Endothelial cell of umbilical vein (primary cell): ENCODE results near the gene DGKB. TPM values are rescaled to one million over a fixed set of nuclear protein-coding genes. Genes with fewer than 3 reads are reported as not detected.

ENCODE experiments used
- BruUV-seq: library from RNA; stranded (reverse); fragments of 400-500 nt; replicated peaks from 2 replicates; lab custom pipeline; 2021; lab: Mats Ljungman, UMichigan
- CTCF ChIA-PET: fragments of 300-600, 350-600 bp; sonication (Branson Sonifier 250); formaldehyde crosslinking; loops from one replicate; lab custom pipeline; 2021; ENCODE audit warnings: antibody characterized with exemption, inconsistent platforms; lab: Charles Lee
- POLR2A ChIA-PET: fragments of 300-600, 350-600 bp; sonication (Branson Sonifier 250); formaldehyde crosslinking; loops from one replicate; lab custom pipeline; 2021; ENCODE audit warnings: antibody characterized with exemption, inconsistent platforms; lab: Charles Lee
- DNase-seq: peaks from one replicate; pipeline ENCODE4 v3.0.0-alpha.2; 2011; ENCODE audit warnings: low read depth, low spot score
- FAIRE-seq: peaks from 2 replicates; lab custom pipeline; 2011; peaks lifted over from hg19 to GRCh38; lab: Jason Lieb, UNC
- H2AFZ ChIP-seq: 2 replicates; pipeline ENCODE4 v1.6.0; 2012; ENCODE audit warnings: low read depth, low read length, control low read depth, inconsistent platforms
- H3K27ac ChIP-seq: 2 replicates; pipeline ENCODE4 v1.5.1; 2011; ENCODE audit warnings: low read depth, mild to moderate bottlenecking, control low read depth, low read length, moderate library complexity; ENCODE audit not compliant: insufficient read depth
- H3K27me3 ChIP-seq, 2 experiments: 2 replicates each; pipeline versions ENCODE4 v1.6.0 to v1.6.1; 2011; ENCODE audit warnings: low read length in 2 of 2, mixed read lengths in 1 of 2; ENCODE audit not compliant: control insufficient read depth in 2 of 2, insufficient read depth in 2 of 2
- H3K36me3 ChIP-seq, 2 experiments: 2 replicates in 1 of 2; 3 replicates in 1 of 2; pipeline ENCODE4 v1.5.1; 2011; ENCODE audit warnings: low read length in 2 of 2, mild to moderate bottlenecking in 1 of 2, moderate library complexity in 1 of 2; ENCODE audit not compliant: control insufficient read depth in 2 of 2, insufficient read depth in 2 of 2; ENCODE audit errors: extremely low read depth in 1 of 2
- H3K4me1 ChIP-seq: 3 replicates; pipeline ENCODE4 v1.5.1; 2011; ENCODE audit warnings: mild to moderate bottlenecking, low read length; ENCODE audit not compliant: control insufficient read depth, insufficient read depth; ENCODE audit errors: extremely low read depth
- H3K4me2 ChIP-seq: 2 replicates; pipeline ENCODE4 v1.6.1; 2011; ENCODE audit warnings: low read length, control low read depth, mixed read lengths; ENCODE audit not compliant: insufficient read depth
- H3K4me3 ChIP-seq, 3 experiments: fragments of 200-600 bp in 1 of 3; sonication (generic), shearing (Covaris generic) in 1 of 3; replicated peaks in 1 of 3; 2 replicates each; pipeline ENCODE4 v1.5.1; 2011 to 2016; ENCODE audit warnings: control low read depth in 3 of 3, low read length in 3 of 3, mild to moderate bottlenecking in 2 of 3, inconsistent platforms in 1 of 3, low read depth in 1 of 3, moderate library complexity in 1 of 3; ENCODE audit not compliant: insufficient read depth in 1 of 3
- H3K79me2 ChIP-seq: 2 replicates; pipeline ENCODE4 v1.6.0; 2012; ENCODE audit warnings: low read length, inconsistent platforms; ENCODE audit not compliant: control insufficient read depth, insufficient read depth
- H3K9ac ChIP-seq: replicated peaks from 2 replicates; pipeline ENCODE3; 2011; ENCODE audit warnings: low read length, control low read depth; ENCODE audit not compliant: insufficient read depth; ENCODE audit errors: extremely low read depth
- H3K9me1 ChIP-seq: replicated peaks from 3 replicates; pipeline ENCODE4 v1.6.0; 2011; ENCODE audit warnings: mild to moderate bottlenecking, low read length; ENCODE audit not compliant: control insufficient read depth, insufficient read depth; ENCODE audit errors: extremely low read depth
- H3K9me3 ChIP-seq: replicated peaks from 2 replicates; pipeline ENCODE4 v1.5.1; 2012; ENCODE audit warnings: low read length, inconsistent platforms; ENCODE audit not compliant: control insufficient read depth, insufficient read depth
- H4K20me1 ChIP-seq: replicated peaks from 2 replicates; pipeline ENCODE3; 2011; ENCODE audit warnings: mild to moderate bottlenecking, low read length; ENCODE audit not compliant: control insufficient read depth, insufficient read depth; ENCODE audit errors: extremely low read depth
- CTCF ChIP-seq, 2 donors: IDR thresholded peaks; 1 replicate in 1 of 2; 2 replicates in 1 of 2; pipeline ENCODE4 v1.5.1; 2011; ENCODE audit warnings: low read length in 2 of 2, mild to moderate bottlenecking in 2 of 2, moderate library complexity in 2 of 2, control low read depth in 1 of 2, inconsistent platforms in 1 of 2, low read depth in 1 of 2; ENCODE audit not compliant: insufficient read depth in 1 of 2; ENCODE audit errors: extremely low read depth in 1 of 2
- EZH2 ChIP-seq: IDR thresholded peaks from 2 replicates; pipeline ENCODE4 v1.6.1; 2012; ENCODE audit warnings: borderline replicate concordance, low read depth, mild to moderate bottlenecking, moderate library complexity, low read length, inconsistent platforms; ENCODE audit not compliant: severe bottlenecking
- FOS ChIP-seq: IDR thresholded peaks from 2 replicates; pipeline ENCODE4 v1.6.1; 2011; ENCODE audit warnings: mild to moderate bottlenecking, low read length, moderate library complexity, borderline replicate concordance; ENCODE audit not compliant: insufficient read depth
- GATA2 ChIP-seq: IDR thresholded peaks from 2 replicates; pipeline ENCODE4 v1.7.0; 2011; ENCODE audit warnings: low read depth, mild to moderate bottlenecking, moderate library complexity, mixed read lengths, low read length; ENCODE audit not compliant: insufficient read length, insufficient read depth
- JUN ChIP-seq: IDR thresholded peaks from 2 replicates; pipeline ENCODE4 v1.6.1; 2011; ENCODE audit warnings: borderline replicate concordance, low read depth; ENCODE audit not compliant: insufficient read length, insufficient read depth
- MAX ChIP-seq: IDR thresholded peaks from 2 replicates; pipeline ENCODE4 v1.6.1; 2011; ENCODE audit not compliant: insufficient read depth, insufficient read length
- MYC ChIP-seq: IDR thresholded peaks from one replicate; pipeline ENCODE4 v1.6.1; 2011; ENCODE audit warnings: mild to moderate bottlenecking, low read depth, low read length
- POLR2A ChIP-seq: IDR thresholded peaks from 2 replicates; pipeline ENCODE4 v1.6.1; 2012; ENCODE audit warnings: low read depth, mild to moderate bottlenecking, control low read depth, low read length
- POLR2AphosphoS5 ChIP-seq: IDR thresholded peaks from 2 replicates; pipeline ENCODE4 v1.6.1; 2012; ENCODE audit warnings: low read depth, mild to moderate bottlenecking, control low read depth, low read length, moderate library complexity; ENCODE audit not compliant: insufficient read depth
- dilution Hi-C: fragments of 300-500 bp; cut with MboI; formaldehyde crosslinking; loops from one replicate; pipeline ENCODE4 v1.15.0; 2019; ENCODE audit warnings: low sequenced_read_pairs; ENCODE audit not compliant: extremely low pct_ligation_motif_present
- intact Hi-C: fragments of 100-400 bp; cut with micrococcal nuclease; formaldehyde crosslinking; loops from one replicate; pipeline ENCODE4 v1.10.0; 2022
- polyA plus RNA-seq, 4 experiments: library from polyadenylated mRNA; depleted of rRNA in 3 of 4; stranded (reverse) in 3 of 4; unstranded in 1 of 4; fragments of >200 nt; gene quantifications; 2 replicates each; pipeline versions ENCODE4 v1.2.1 to v1.2.3, GENCODE V29; 2011 to 2012; ENCODE audit warnings: missing spikeins in 1 of 4
- total RNA-seq: library from RNA; stranded (reverse); gene quantifications from 2 replicates; pipeline ENCODE4 v1.2.3, GENCODE V29; 2021

The DGKB gene
- total and polyA plus RNA-seq, 2 donors (not counting 3 experiments of a cell fraction or from before 2014, with no cell fraction given) = not detected

- no TSS peak for BruUV-seq
- FAIRE-seq (no peak), DNase-seq (no peak)
- Histone ChIP-seq H3K4me2 (no peak overlapping the region), H3K79me2 (no peaks in the 10 kb centered on the region), H3K4me3 (no peak overlapping the region), H3K9me1 (no peaks in the 10 kb centered on the region), H4K20me1 (no peaks in the 10 kb centered on the region), H3K27me3 (no peaks in the 10 kb centered on the region), H3K4me1 (no peaks in the 10 kb centered on the region), H2AFZ (no peak overlapping the region), H3K27ac (no peak overlapping the region), H3K36me3 (no peaks in the 10 kb centered on the region), H3K9ac (no peak overlapping the region), H3K9me3 (no peaks in the 10 kb centered on the region)
- POLR2A ChIA-PET = interaction anchor here (0.6 kb wide), 1 partner anchor 1687 kb away, joined by 3 read pairs; no protein-coding TSS in a partner anchor
- TF ChIP-seq MYC (no peak), CTCF (IDR thresholded peaks at IDR 0.05; ENCODE audit: extremely low read depth in 1 of 2, insufficient read depth in 1 of 2, low read depth in 1 of 2, low read length in 2 of 2) (no peak), GATA2 (no peak), MAX (no peak), POLR2A (no peak), EZH2 (no peak), FOS (no peak), POLR2AphosphoS5 (no peak), JUN (no peak)
- intact Hi-C loops = loop anchor here (1.0 kb wide), 1 partner anchor 319 kb away; no protein-coding TSS in a partner anchor
- dilution Hi-C loops = no loop called here
- CTCF ChIA-PET = interaction anchor here (0.6 to 1.0 kb wide), 7 partner anchors 10 to 1867 kb away, joined by 3 to 22 read pairs (median 7); no protein-coding TSS in a partner anchor
Measured at GRCh38 chr7:14697684-14698083, 204.9 kb downstream of the DGKB start.
